ENCODE results near the gene FAAH. TPM values are rescaled to one million over a fixed set of nuclear protein-coding genes. Genes with fewer than 3 reads are reported as not detected.

FAAH gene
- total RNA-seq, 1 experiment from 2014 or later, result 25.9 TPM

DNA sequence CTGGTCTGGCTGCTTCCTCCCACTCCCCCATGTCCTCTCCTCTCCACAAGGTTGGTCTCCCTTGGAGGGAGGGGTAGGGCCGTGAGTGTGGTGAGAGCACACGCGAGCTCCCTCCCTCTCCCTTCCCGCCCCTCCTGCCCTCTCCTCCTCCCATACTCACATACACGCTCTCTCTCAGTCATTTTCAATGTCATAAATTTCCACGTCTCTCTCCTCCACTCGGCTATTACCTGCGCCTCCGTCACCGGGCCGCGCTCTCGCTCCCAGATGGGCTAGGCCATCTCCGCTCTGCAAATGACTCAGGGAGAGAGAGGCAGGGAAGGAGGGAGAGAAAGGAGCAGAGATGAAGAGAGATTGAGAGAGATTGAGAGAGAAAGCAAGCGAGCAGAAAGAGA lies 58.8 kb downstream of the FAAH start:
- ATAC-seq, result no peak
- CTCF ChIA-PET, result no interaction called here

DNA sequence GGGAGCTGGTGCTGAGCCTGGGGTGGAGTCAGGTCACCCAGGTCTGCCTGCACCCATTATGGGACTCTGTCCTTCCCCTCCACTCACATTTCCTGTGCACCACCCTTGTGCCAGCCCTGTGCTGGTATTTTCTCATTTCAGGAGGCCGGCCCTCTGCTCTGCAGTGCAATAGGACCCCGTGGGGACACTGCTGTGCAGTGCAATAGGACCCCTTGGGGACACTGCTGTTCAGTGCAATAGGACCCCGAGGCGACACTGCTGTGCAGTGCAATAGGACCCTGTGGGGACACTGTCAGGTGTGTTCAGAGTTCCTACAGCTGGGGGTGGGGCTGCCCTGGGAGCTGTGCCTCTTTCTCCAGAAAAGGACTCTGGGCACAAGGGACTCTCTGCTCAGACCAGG lies 59.3 kb downstream of the FAAH start:
- DNase-seq (ENCODE audit: low read depth, low spot score) (no peak), ATAC-seq (0 out of 2 replicates have a peak, but pooled peaks have one; percentile 22)
- in situ Hi-C loops (cut with HindIII; ENCODE audit: low pct_unique_long_range_greater_than_20kb, low sequenced_read_pairs), result no loop called here
- no peak overlapping the region for H3K4me3 ChIP-seq (ENCODE audit: low read depth in 2 of 2, low read length in 2 of 2)
- H3K36me3 ChIP-seq (ENCODE audit: control insufficient read depth, insufficient read depth, low read length), result no peaks in the 10 kb centered on the region
- ChIA-PET POLR2A (no interaction called here), CTCF (interaction anchor here (1.1 kb wide), 1 partner anchor 78 kb away, joined by 3 read pairs; no protein-coding TSS in a partner anchor)
- H3K4me1 ChIP-seq (ENCODE audit: control insufficient read depth, insufficient read depth, low read length), result no peaks in the 10 kb centered on the region
- H3K9me3 ChIP-seq (ENCODE audit: control insufficient read depth, insufficient read depth, low read depth, low read length), result no peaks in the 10 kb centered on the region
- no peak overlapping the region for H3K27ac ChIP-seq (ENCODE audit: low read length)
- no peaks in the 10 kb centered on the region; the same call in 1 of the 2 replicates for H3K27me3 ChIP-seq (ENCODE audit: control insufficient read depth, insufficient read depth, low read length)
- intact Hi-C loops (cut with micrococcal nuclease; ENCODE audit: unreplicated experiment), result no loop called here
- no peak for TF ChIP-seq TCF7L2 (IDR thresholded peaks at IDR 0.05; ENCODE audit: low read depth, low read length)
- no peak for TF ChIP-seq POLR2AphosphoS5 (IDR thresholded peaks at IDR 0.05; ENCODE audit: low read depth, low read length)
- TF ChIP-seq, protein P1, sequence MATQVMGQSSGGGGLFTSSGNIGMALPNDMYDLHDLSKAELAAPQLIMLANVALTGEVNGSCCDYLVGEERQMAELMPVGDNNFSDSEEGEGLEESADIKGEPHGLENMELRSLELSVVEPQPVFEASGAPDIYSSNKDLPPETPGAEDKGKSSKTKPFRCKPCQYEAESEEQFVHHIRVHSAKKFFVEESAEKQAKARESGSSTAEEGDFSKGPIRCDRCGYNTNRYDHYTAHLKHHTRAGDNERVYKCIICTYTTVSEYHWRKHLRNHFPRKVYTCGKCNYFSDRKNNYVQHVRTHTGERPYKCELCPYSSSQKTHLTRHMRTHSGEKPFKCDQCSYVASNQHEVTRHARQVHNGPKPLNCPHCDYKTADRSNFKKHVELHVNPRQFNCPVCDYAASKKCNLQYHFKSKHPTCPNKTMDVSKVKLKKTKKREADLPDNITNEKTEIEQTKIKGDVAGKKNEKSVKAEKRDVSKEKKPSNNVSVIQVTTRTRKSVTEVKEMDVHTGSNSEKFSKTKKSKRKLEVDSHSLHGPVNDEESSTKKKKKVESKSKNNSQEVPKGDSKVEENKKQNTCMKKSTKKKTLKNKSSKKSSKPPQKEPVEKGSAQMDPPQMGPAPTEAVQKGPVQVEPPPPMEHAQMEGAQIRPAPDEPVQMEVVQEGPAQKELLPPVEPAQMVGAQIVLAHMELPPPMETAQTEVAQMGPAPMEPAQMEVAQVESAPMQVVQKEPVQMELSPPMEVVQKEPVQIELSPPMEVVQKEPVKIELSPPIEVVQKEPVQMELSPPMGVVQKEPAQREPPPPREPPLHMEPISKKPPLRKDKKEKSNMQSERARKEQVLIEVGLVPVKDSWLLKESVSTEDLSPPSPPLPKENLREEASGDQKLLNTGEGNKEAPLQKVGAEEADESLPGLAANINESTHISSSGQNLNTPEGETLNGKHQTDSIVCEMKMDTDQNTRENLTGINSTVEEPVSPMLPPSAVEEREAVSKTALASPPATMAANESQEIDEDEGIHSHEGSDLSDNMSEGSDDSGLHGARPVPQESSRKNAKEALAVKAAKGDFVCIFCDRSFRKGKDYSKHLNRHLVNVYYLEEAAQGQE (IDR thresholded peaks at IDR 0.05; ENCODE audit: insufficient read depth in 1 of 2, low read depth in 2 of 2, low read length in 1 of 2), result no peak
- TF ChIP-seq, protein P2, sequence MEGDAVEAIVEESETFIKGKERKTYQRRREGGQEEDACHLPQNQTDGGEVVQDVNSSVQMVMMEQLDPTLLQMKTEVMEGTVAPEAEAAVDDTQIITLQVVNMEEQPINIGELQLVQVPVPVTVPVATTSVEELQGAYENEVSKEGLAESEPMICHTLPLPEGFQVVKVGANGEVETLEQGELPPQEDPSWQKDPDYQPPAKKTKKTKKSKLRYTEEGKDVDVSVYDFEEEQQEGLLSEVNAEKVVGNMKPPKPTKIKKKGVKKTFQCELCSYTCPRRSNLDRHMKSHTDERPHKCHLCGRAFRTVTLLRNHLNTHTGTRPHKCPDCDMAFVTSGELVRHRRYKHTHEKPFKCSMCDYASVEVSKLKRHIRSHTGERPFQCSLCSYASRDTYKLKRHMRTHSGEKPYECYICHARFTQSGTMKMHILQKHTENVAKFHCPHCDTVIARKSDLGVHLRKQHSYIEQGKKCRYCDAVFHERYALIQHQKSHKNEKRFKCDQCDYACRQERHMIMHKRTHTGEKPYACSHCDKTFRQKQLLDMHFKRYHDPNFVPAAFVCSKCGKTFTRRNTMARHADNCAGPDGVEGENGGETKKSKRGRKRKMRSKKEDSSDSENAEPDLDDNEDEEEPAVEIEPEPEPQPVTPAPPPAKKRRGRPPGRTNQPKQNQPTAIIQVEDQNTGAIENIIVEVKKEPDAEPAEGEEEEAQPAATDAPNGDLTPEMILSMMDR (IDR thresholded peaks at IDR 0.05), result no peak
- TF ChIP-seq SIN3A (IDR thresholded peaks at IDR 0.05; ENCODE audit: borderline replicate concordance, insufficient read depth, low read depth, low read length), result no peak
- no TSS peak for BruUV-seq (replicated peaks)

More for the DNA sequence above, 58.8 kb downstream of the FAAH start:
- Histone ChIP-seq H3K36me3 (ENCODE audit: control insufficient read depth, insufficient read depth, low read length) (no peaks in the 10 kb centered on the region), H3K4me1 (ENCODE audit: control insufficient read depth, insufficient read depth, low read length) (no peaks in the 10 kb centered on the region), H3K9me3 (ENCODE audit: control insufficient read depth, insufficient read depth, low read depth, low read length) (no peaks in the 10 kb centered on the region), H3K27ac (ENCODE audit: low read length) (no peak overlapping the region), H3K4me3 (ENCODE audit: low read depth in 2 of 2, low read length in 2 of 2) (no peak overlapping the region), H3K27me3 (ENCODE audit: control insufficient read depth, insufficient read depth, low read length) (no peaks in the 10 kb centered on the region)
- POLR2A ChIA-PET, result no interaction called here
- in situ Hi-C loops (cut with HindIII; ENCODE audit: low pct_unique_long_range_greater_than_20kb, low sequenced_read_pairs), result no loop called here
- no TSS peak for BruUV-seq (replicated peaks)
- intact Hi-C loops (cut with micrococcal nuclease; ENCODE audit: unreplicated experiment), result no loop called here
- DNase-seq (ENCODE audit: low read depth, low spot score), result no peak
- TF ChIP-seq POLR2AphosphoS5 (IDR thresholded peaks at IDR 0.05; ENCODE audit: low read depth, low read length) (no peak), TCF7L2 (IDR thresholded peaks at IDR 0.05; ENCODE audit: low read depth, low read length) (no peak), SIN3A (IDR thresholded peaks at IDR 0.05; ENCODE audit: borderline replicate concordance, insufficient read depth, low read depth, low read length) (no peak)
- TF ChIP-seq, protein P1 (IDR thresholded peaks at IDR 0.05; ENCODE audit: insufficient read depth in 1 of 2, low read depth in 2 of 2, low read length in 1 of 2), result no peak
- TF ChIP-seq, protein P2 (IDR thresholded peaks at IDR 0.05), result no peak

Data from Panc1 (cell line).